Mucosa of descending colon (tissue), 3 donors: ENCODE data around the gene KLHDC8B. TPM values are rescaled to one million over a fixed set of nuclear protein-coding genes. Genes with fewer than 3 reads are reported as not detected.
A peak's percentile ranks its signal among the peaks of the same experiment; 100 is the strongest.

Source experiments
- ATAC-seq: fragments of 200-7000 bp; cut with Tn5 transposase; one replicate; pipeline ENCODE4 v1.9.1; 2020; ENCODE audit warnings: mild to moderate bottlenecking, moderate library complexity
- DNase-seq, 3 donors: peaks; one replicate each; pipeline ENCODE4 v3.0.0-alpha.2; 2020
- H3K36me3 ChIP-seq: fragments of 200-600 bp; one replicate; pipeline ENCODE4 v1.8.0; 2021; ENCODE audit warnings: low read depth, mild to moderate bottlenecking
- H3K4me1 ChIP-seq: fragments of 200-600 bp; one replicate; pipeline ENCODE4 v1.8.0; 2021; ENCODE audit warnings: low read depth, mild to moderate bottlenecking
- H3K4me3 ChIP-seq: fragments of 200-600 bp; one replicate; pipeline ENCODE4 v1.8.0; 2021; ENCODE audit warnings: mild to moderate bottlenecking
- H3K9me3 ChIP-seq: fragments of 200-600 bp; one replicate; pipeline ENCODE4 v1.8.0; 2021; ENCODE audit warnings: mild to moderate bottlenecking
- CTCF ChIP-seq: fragments of 200-600 bp; IDR thresholded peaks from one replicate; pipeline ENCODE4 v1.8.0; 2022; ENCODE audit warnings: antibody characterized with exemption, mild to moderate bottlenecking
- intact Hi-C, 2 donors: fragments of 100-400 bp; cut with DNase I in 1 of 2; cut with micrococcal nuclease in 1 of 2; formaldehyde crosslinking; loops; one replicate each; pipeline versions ENCODE4 v1.11.0 to v1.11.1; 2022; cut with DNase I, micrococcal nuclease
- total RNA-seq, 3 donors: library from RNA; stranded (reverse); fragmentation: NEBNext Ultra II Directional in 2 of 3; extraction: Animal tissue kit (Norgen Biotek cat#: 25700) in 2 of 3; gene quantifications; one replicate each; pipeline versions ENCODE4 v1.2.1 to v1.2.4, GENCODE V29; 2021 to 2023
- donor health status: DM: no; HTN: no; CAD: no; lungs with moderate emphysema.
- donor health status: DM: no; HTN: no; CAD: no.
- donor health status: DM: no; HTN: yes; CAD: no.

The KLHDC8B gene
- total RNA-seq, 3 donors from 2014 or later = 6.3 to 68.4 (median 6.3) TPM

- DNase-seq (no peak), ATAC-seq (no peak)
- peaks cover 15% of the 10 kb centered on the region for H3K4me1 ChIP-seq
- TF ChIP-seq CTCF = no peak
- H3K4me3 ChIP-seq = no peak overlapping the region
- intact Hi-C loops = no loop called here
- H3K36me3 ChIP-seq = no peaks in the 10 kb centered on the region
- H3K9me3 ChIP-seq = no peaks in the 10 kb centered on the region
Observed at GRCh38 chr3:49124203-49124602, 47.2 kb upstream of the KLHDC8B start.

GRCh38 chr3:49124991-49125670, 46.3 kb upstream of the KLHDC8B start:
- intact Hi-C loops = no loop called here
- ATAC-seq (no peak), DNase-seq (no peak)
- Histone ChIP-seq H3K9me3 (no peaks in the 10 kb centered on the region), H3K4me1 (peaks cover 6% of the 10 kb centered on the region), H3K36me3 (no peaks in the 10 kb centered on the region), H3K4me3 (no peak overlapping the region)
- no peak for TF ChIP-seq CTCF

- H3K4me1 ChIP-seq = peaks cover 10% of the 10 kb centered on the region
- H3K36me3 ChIP-seq = no peaks in the 10 kb centered on the region
- ATAC-seq (no peak), DNase-seq (no peak)
- no peaks in the 10 kb centered on the region for H3K9me3 ChIP-seq
- no peak for TF ChIP-seq CTCF
- intact Hi-C loops = no loop called here
- H3K4me3 ChIP-seq = no peak overlapping the region
Observed at GRCh38 chr3:49131040-49131439, 40.4 kb upstream of the KLHDC8B start.

GRCh38 chr3:49131576-49131975, 39.8 kb upstream of the KLHDC8B start:
- H3K4me1 ChIP-seq = peaks cover 10% of the 10 kb centered on the region
- intact Hi-C loops = no loop called here
- ATAC-seq = no peak
- no peak for TF ChIP-seq CTCF
- H3K9me3 ChIP-seq = no peaks in the 10 kb centered on the region
- DNase-seq = no peak
- no peaks in the 10 kb centered on the region for H3K36me3 ChIP-seq
- no peak overlapping the region for H3K4me3 ChIP-seq

GRCh38 chr3:49132073-49132436, 39.3 kb upstream of the KLHDC8B start:
- DNase-seq = no peak
- H3K36me3 ChIP-seq = no peaks in the 10 kb centered on the region
- intact Hi-C loops = no loop called here
- no peaks in the 10 kb centered on the region for H3K9me3 ChIP-seq
- peak overlapping the region; percentile 22 for H3K4me3 ChIP-seq
- H3K4me1 ChIP-seq = peaks cover 10% of the 10 kb centered on the region
- ATAC-seq = no peak
- no peak for TF ChIP-seq CTCF
